ENCODE results near the gene FBXO36. TPM values are rescaled to one million over a fixed set of nuclear protein-coding genes. Genes with fewer than 3 reads are reported as not detected.

FBXO36 gene
- total RNA-seq, 1 donor from 2014 or later, result 1.8 TPM

GRCh38 chr2:229880892-229881586 is 41.3 kb upstream of the FBXO36 start:
- Histone ChIP-seq H3K4me1 (peaks cover 5% of the 10 kb centered on the region), H3K4me3 (no peak overlapping the region), H3K9me3 (no peaks in the 10 kb centered on the region), H3K36me3 (peaks cover 45% of the 10 kb centered on the region), H3K27me3 (no peaks in the 10 kb centered on the region), H3K27ac (no peak overlapping the region)
- intact Hi-C loops (cut with DNase I), result no loop called here
- DNase-seq, result no peak
- no peak for TF ChIP-seq CTCF (IDR thresholded peaks at IDR 0.05)
- no peak for ATAC-seq

GRCh38 chr2:229882583-229882982 is 39.7 kb upstream of the FBXO36 start:
- TF ChIP-seq CTCF (IDR thresholded peaks at IDR 0.05), result no peak
- H3K36me3 ChIP-seq, result peaks cover 31% of the 10 kb centered on the region

GRCh38 chr2:229884775-229885699 is 37.3 kb upstream of the FBXO36 start:
- Histone ChIP-seq H3K4me1 (peaks cover 5% of the 10 kb centered on the region), H3K27me3 (no peaks in the 10 kb centered on the region), H3K27ac (no peak overlapping the region), H3K36me3 (peaks cover 6% of the 10 kb centered on the region), H3K9me3 (no peaks in the 10 kb centered on the region), H3K4me3 (no peak overlapping the region)
- DNase-seq (no peak), ATAC-seq (no peak)
- no peak for TF ChIP-seq CTCF (IDR thresholded peaks at IDR 0.05)
- intact Hi-C loops (cut with DNase I), result no loop called here

More at GRCh38 chr2:229882583-229882982, 39.7 kb upstream of the FBXO36 start:
- Histone ChIP-seq H3K4me3 (no peak overlapping the region), H3K27ac (no peak overlapping the region), H3K27me3 (no peaks in the 10 kb centered on the region), H3K9me3 (no peaks in the 10 kb centered on the region), H3K4me1 (peaks cover 5% of the 10 kb centered on the region)
- DNase-seq (no peak), ATAC-seq (no peak)
- intact Hi-C loops (cut with DNase I), result no loop called here

GRCh38 chr2:229887441-229887840 is 34.9 kb upstream of the FBXO36 start:
- intact Hi-C loops (cut with DNase I), result no loop called here
- no peak for ATAC-seq
- Histone ChIP-seq H3K4me3 (no peak overlapping the region), H3K9me3 (no peaks in the 10 kb centered on the region), H3K27me3 (no peaks in the 10 kb centered on the region), H3K27ac (no peak overlapping the region), H3K4me1 (no peaks in the 10 kb centered on the region), H3K36me3 (no peaks in the 10 kb centered on the region)
- DNase-seq, result no peak
- no peak for TF ChIP-seq CTCF (IDR thresholded peaks at IDR 0.05)

GRCh38 chr2:229888031-229888430 is 34.3 kb upstream of the FBXO36 start:
- H3K4me3 ChIP-seq, result no peak overlapping the region
- no peaks in the 10 kb centered on the region for H3K27me3 ChIP-seq
- no peaks in the 10 kb centered on the region for H3K36me3 ChIP-seq
- ATAC-seq (no peak), DNase-seq (no peak)
- H3K9me3 ChIP-seq, result no peaks in the 10 kb centered on the region
- intact Hi-C loops (cut with DNase I), result no loop called here
- H3K4me1 ChIP-seq, result no peaks in the 10 kb centered on the region
- TF ChIP-seq CTCF (IDR thresholded peaks at IDR 0.05), result no peak
- H3K27ac ChIP-seq, result no peak overlapping the region
